Thoracic aorta (tissue), 2 donors: ENCODE measurements around the gene LYRM9. TPM values are rescaled to one million over a fixed set of nuclear protein-coding genes. Genes with fewer than 3 reads are reported as not detected.

Source experiments
- ATAC-seq: fragments of 150-250 bp; one replicate; pipeline ENCODE4 v1.8.0; 2017; ENCODE audit warnings: low read depth; ENCODE audit not compliant: insufficient number of reproducible peaks, low FRiP score
- DNase-seq: peaks from one replicate; pipeline ENCODE4 v3.0.0-alpha.2; 2020; ENCODE audit warnings: low spot score
- H3K27ac ChIP-seq, 2 donors: fragments of 200-600 bp; sonication (generic); 1 replicate in 1 of 2; 2 replicates in 1 of 2; pipeline ENCODE4 v1.5.1; 2016; ENCODE audit warnings: mild to moderate bottlenecking in 2 of 2, moderate library complexity in 2 of 2
- H3K27me3 ChIP-seq: fragments of 200-600 bp; sonication (generic); replicated peaks from 2 replicates; pipeline ENCODE4 v1.6.0; 2016; ENCODE audit warnings: mild to moderate bottlenecking; ENCODE audit not compliant: insufficient read depth
- H3K36me3 ChIP-seq: fragments of 200-600 bp; sonication (generic); one replicate; pipeline ENCODE4 v1.5.1; 2016
- H3K4me1 ChIP-seq, 2 donors: fragments of 200-600 bp; sonication (generic); 1 replicate in 1 of 2; 2 replicates in 1 of 2; pipeline versions ENCODE4 v1.5.1 to v1.6.0; 2016; ENCODE audit warnings: low read depth in 2 of 2, mild to moderate bottlenecking in 1 of 2; ENCODE audit not compliant: control insufficient read depth in 1 of 2
- H3K4me3 ChIP-seq: fragments of 200-600 bp; sonication (generic); 2 replicates; pipeline ENCODE4 v1.5.1; 2016; ENCODE audit warnings: mild to moderate bottlenecking
- H3K9me3 ChIP-seq: fragments of 200-600 bp; sonication (generic); 2 replicates; pipeline ENCODE4 v1.5.1; 2016
- CTCF ChIP-seq: fragments of 200-600 bp; sonication (generic); IDR thresholded peaks from one replicate; pipeline ENCODE4 v1.5.1; 2019; ENCODE audit warnings: antibody characterized with exemption
- total RNA-seq, 2 donors: library from RNA; depleted of rRNA; stranded (reverse); fragments of >200 nt; gene quantifications; one replicate each; pipeline versions ENCODE4 v1.1.0 to v1.2.3, GENCODE V29; 2016

The LYRM9 gene
- total RNA-seq, 2 donors from 2014 or later = 10.6 to 27.2 TPM

GRCh38 chr17:27906623-27907022 is 13.5 kb upstream of the LYRM9 start:
- Histone ChIP-seq H3K9me3 (no peaks in the 10 kb centered on the region), H3K27ac (no peak overlapping the region), H3K36me3 (no peaks in the 10 kb centered on the region), H3K4me1 (no peaks in the 10 kb centered on the region), H3K27me3 (no peaks in the 10 kb centered on the region), H3K4me3 (no peak overlapping the region)
- no peak for TF ChIP-seq CTCF
- DNase-seq (no peak), ATAC-seq (no peak)

GRCh38 chr17:27906226-27906580 is 13.0 kb upstream of the LYRM9 start:
- no peak for TF ChIP-seq CTCF
- H3K36me3 ChIP-seq = no peaks in the 10 kb centered on the region
- DNase-seq (no peak), ATAC-seq (no peak)
- H3K9me3 ChIP-seq = no peaks in the 10 kb centered on the region
- no peak overlapping the region for H3K4me3 ChIP-seq
- H3K27ac ChIP-seq = no peak overlapping the region
- no peaks in the 10 kb centered on the region for H3K27me3 ChIP-seq
- no peaks in the 10 kb centered on the region for H3K4me1 ChIP-seq

- Histone ChIP-seq H3K9me3 (no peaks in the 10 kb centered on the region), H3K4me1 (no peaks in the 10 kb centered on the region), H3K27ac (no peak overlapping the region), H3K4me3 (no peak overlapping the region), H3K36me3 (no peaks in the 10 kb centered on the region), H3K27me3 (no peaks in the 10 kb centered on the region)
- ATAC-seq (no peak), DNase-seq (no peak)
- TF ChIP-seq CTCF = no peak
These were observed 12.5 kb upstream of the LYRM9 start for GRCh38 chr17:27905447-27906225.

GRCh38 chr17:27904534-27905446 is 11.6 kb upstream of the LYRM9 start:
- Histone ChIP-seq H3K4me1 (no peaks in the 10 kb centered on the region), H3K27me3 (no peaks in the 10 kb centered on the region), H3K9me3 (no peaks in the 10 kb centered on the region), H3K27ac (no peak overlapping the region), H3K4me3 (no peak overlapping the region), H3K36me3 (no peaks in the 10 kb centered on the region)
- TF ChIP-seq CTCF = no peak
- ATAC-seq (no peak), DNase-seq (no peak)

- TF ChIP-seq CTCF = no peak
These were observed 10.9 kb upstream of the LYRM9 start for GRCh38 chr17:27904114-27904513.

More at GRCh38 chr17:27904114-27904513, 10.9 kb upstream of the LYRM9 start:
- Histone ChIP-seq H3K36me3 (no peaks in the 10 kb centered on the region), H3K4me1 (no peaks in the 10 kb centered on the region), H3K9me3 (no peaks in the 10 kb centered on the region), H3K4me3 (no peak overlapping the region), H3K27me3 (no peaks in the 10 kb centered on the region), H3K27ac (no peak overlapping the region)
- ATAC-seq (no peak), DNase-seq (no peak)
